A549 (cell line): Measurements from ENCODE around the gene EHBP1. TPM values are rescaled to one million over a fixed set of nuclear protein-coding genes. Genes with fewer than 3 reads are reported as not detected.

Experiments used
- ATAC-seq, 2 experiments: fragments of 200-7000 bp in 1 of 2; fragments of >200 bp in 1 of 2; cut with Nextera tagmentation in 1 of 2; cut with Tn5 transposase in 1 of 2; 3 replicates each; pipeline versions ENCODE4 v1.8.0 to v1.9.1; 2018 to 2020; ENCODE audit warnings: mild to moderate bottlenecking in 1 of 2, moderate library complexity in 1 of 2
- CTCF ChIA-PET: fragments of 300-600 bp; sonication (Branson Sonifier 250); formaldehyde crosslinking; extraction: SDS; loops from one replicate; lab custom pipeline; 2021; ENCODE audit warnings: antibody characterized with exemption, inconsistent platforms; lab: Yijun Ruan, JAX
- POLR2A ChIA-PET: fragments of 350-600 bp; formaldehyde crosslinking; extraction: SDS; loops from one replicate; lab custom pipeline; 2021; ENCODE audit warnings: antibody characterized with exemption, inconsistent platforms; lab: Yijun Ruan, JAX
- DNase-seq, 2 experiments: peaks; one replicate each; pipeline versions ENCODE4 v3.0.0 to v3.0.0-alpha.2; 2011 to 2016; ENCODE audit warnings: low read depth in 1 of 2, low spot score in 1 of 2
- FAIRE-seq: peaks from 2 replicates; lab custom pipeline; 2011; peaks lifted over from hg19 to GRCh38; lab: Jason Lieb, UNC
- H3K27ac ChIP-seq, 2 experiments: fragments of >200 bp; sonication (Bioruptor Twin); formaldehyde crosslinking; 3 replicates each; pipeline ENCODE4 v1.5.1; 2016 to 2017
- H3K4me1 ChIP-seq: fragments of >200 bp; sonication (Bioruptor Twin); formaldehyde crosslinking; 3 replicates; pipeline ENCODE4 v1.6.1; 2016
- H3K4me2 ChIP-seq: fragments of >200 bp; sonication (Bioruptor Twin); formaldehyde crosslinking; 3 replicates; pipeline ENCODE4 v1.6.1; 2016
- H3K4me3 ChIP-seq: fragments of >200 bp; sonication (Bioruptor Twin); formaldehyde crosslinking; 3 replicates; pipeline ENCODE4 v1.5.1; 2016
- H3K9me3 ChIP-seq: fragments of >200 bp; sonication (Bioruptor Twin); formaldehyde crosslinking; 3 replicates; pipeline ENCODE4 v1.6.1; 2016
- BCL3 ChIP-seq: fragments of >200 bp; sonication (Bioruptor Twin); formaldehyde crosslinking; IDR thresholded peaks from 3 replicates; pipeline ENCODE4 v1.6.1; 2016
- BHLHE40 ChIP-seq: IDR thresholded peaks from 2 replicates; pipeline ENCODE4 v1.6.1; 2012; ENCODE audit warnings: low read depth, low read length, inconsistent platforms
- CBX2 ChIP-seq: fragments of 200-600 bp; sonication (generic); IDR thresholded peaks from 2 replicates; pipeline ENCODE4 v1.6.1; 2016; ENCODE audit warnings: low read depth, mild to moderate bottlenecking, borderline replicate concordance
- CBX8 ChIP-seq: fragments of 200-600 bp; sonication (generic); IDR thresholded peaks from 2 replicates; pipeline ENCODE4 v1.6.1; 2016
- CEBPB ChIP-seq, 2 experiments: fragments of >200 bp in 1 of 2; sonication (Bioruptor Twin) in 1 of 2; formaldehyde crosslinking in 1 of 2; IDR thresholded peaks; 2 replicates each; pipeline ENCODE4 v1.6.1; 2012 to 2016
- CHD4 ChIP-seq: fragments of 200-600 bp; sonication (generic); IDR thresholded peaks from 2 replicates; pipeline ENCODE4 v1.6.1; 2016; ENCODE audit warnings: antibody characterized with exemption, mild to moderate bottlenecking, borderline replicate concordance
- EHMT2 ChIP-seq: fragments of 200-600 bp; sonication (generic); IDR thresholded peaks from 2 replicates; pipeline ENCODE4 v1.6.1; 2016; ENCODE audit warnings: antibody characterized with exemption, low read depth, mild to moderate bottlenecking, moderate library complexity
- ELK1 ChIP-seq: fragments of 150-350 bp; IDR thresholded peaks from 2 replicates; pipeline ENCODE4 v1.6.1; 2014; ENCODE audit warnings: low read depth, mild to moderate bottlenecking, low read length
- ESRRA ChIP-seq: fragments of 150-350 bp; IDR thresholded peaks from 2 replicates; pipeline ENCODE4 v1.6.1; 2014; ENCODE audit warnings: mild to moderate bottlenecking, low read length, borderline replicate concordance
- FOSB ChIP-seq: fragments of 250-450 bp; sonication (Bioruptor Pico); IDR thresholded peaks from 2 replicates; pipeline ENCODE4 v1.5.0; 2020; ENCODE audit warnings: mild to moderate bottlenecking, moderate library complexity
- FOXS1 ChIP-seq: fragments of 250-450 bp; sonication (Bioruptor Pico); IDR thresholded peaks from 2 replicates; pipeline ENCODE4 v1.5.0; 2020; ENCODE audit warnings: mild to moderate bottlenecking, moderate library complexity
- GATA3 ChIP-seq: IDR thresholded peaks from 2 replicates; pipeline ENCODE4 v1.6.1; 2012; ENCODE audit warnings: borderline replicate concordance
- HMGXB4 ChIP-seq: fragments of 250-450 bp; sonication (Bioruptor Pico); IDR thresholded peaks from 2 replicates; pipeline ENCODE4 v1.5.0; 2021; ENCODE audit warnings: mild to moderate bottlenecking, moderate library complexity, borderline replicate concordance
- HOXB13 ChIP-seq: fragments of 250-450 bp; sonication (Bioruptor Pico); IDR thresholded peaks from 2 replicates; pipeline ENCODE4 v1.5.0; 2020; ENCODE audit warnings: low read depth, mild to moderate bottlenecking, moderate library complexity
- JUN ChIP-seq, 2 experiments: fragments of >200 bp; sonication (Bioruptor Twin); formaldehyde crosslinking; IDR thresholded peaks; 2 replicates in 1 of 2; 3 replicates in 1 of 2; pipeline ENCODE4 v1.6.1; 2016 to 2017
- MAFK ChIP-seq: fragments of 450-650 bp; IDR thresholded peaks from 2 replicates; pipeline ENCODE4 v1.6.1; 2014; ENCODE audit not compliant: partially characterized antibody
- NFE2L2 ChIP-seq: fragments of 150-350 bp; conservative IDR thresholded peaks from 2 replicates; pipeline ENCODE4 v1.6.1; 2014; ENCODE audit warnings: low read length
- RCOR1 ChIP-seq: fragments of 150-350 bp; IDR thresholded peaks from 2 replicates; pipeline ENCODE4 v1.6.1; 2014; ENCODE audit warnings: antibody characterized with exemption, low read length, low read depth
- RFX5 ChIP-seq: fragments of 450-650 bp; IDR thresholded peaks from 2 replicates; pipeline ENCODE4 v1.7.1; 2014; ENCODE audit warnings: antibody characterized with exemption, mild to moderate bottlenecking, moderate library complexity
- RNF2 ChIP-seq: fragments of 200-600 bp; sonication (generic); IDR thresholded peaks from 2 replicates; pipeline ENCODE4 v1.6.1; 2016; ENCODE audit warnings: low read depth, mild to moderate bottlenecking, antibody characterized with exemption, moderate library complexity, borderline replicate concordance
- TP53 ChIP-seq: fragments of 250-450 bp; sonication (Bioruptor Pico); IDR thresholded peaks from 2 replicates; pipeline ENCODE4 v1.5.0; 2021; ENCODE audit warnings: mild to moderate bottlenecking, moderate library complexity
- USF2 ChIP-seq: fragments of 450-650 bp; IDR thresholded peaks from 2 replicates; pipeline ENCODE4 v1.6.1; 2014; ENCODE audit warnings: antibody characterized with exemption
- ZC3H11A ChIP-seq: fragments of 450-650 bp; IDR thresholded peaks from 2 replicates; pipeline ENCODE4 v1.6.1; 2014; ENCODE audit warnings: antibody characterized with exemption, mild to moderate bottlenecking
- ZNF302 ChIP-seq: fragments of 250-450 bp; sonication (Bioruptor Pico); IDR thresholded peaks from 2 replicates; pipeline ENCODE4 v1.9.0; 2021; ENCODE audit warnings: inconsistent platforms, mild to moderate bottlenecking, moderate library complexity
- ZSCAN20 ChIP-seq: fragments of 250-450 bp; sonication (Bioruptor Pico); IDR thresholded peaks from 2 replicates; pipeline ENCODE4 v1.8.0; 2022; ENCODE audit warnings: mild to moderate bottlenecking, moderate library complexity
- WGBS: methylation state at CpG from one replicate; pipeline ENCODE4 v1.1.6; 2017; ENCODE audit errors: missing lambda C conversion rate; 5-methylcytosine and 5-hydroxymethylcytosine counted together
- polyA plus RNA-seq, 4 experiments: library from polyadenylated mRNA; depleted of rRNA in 3 of 4; stranded (reverse); fragments of >200 nt; fragmentation: RNase III in 1 of 4; extraction: RNeasy Plus Mini Kit Qiagen cat#74134 plus additional on column Dnase treatment in 1 of 4; gene quantifications; 2 replicates in 3 of 4; 3 replicates in 1 of 4; pipeline ENCODE4 v1.2.3, GENCODE V29; 2011 to 2017

EHBP1 gene
- polyA plus RNA-seq, 2 of the 4 experiments (the other 2 are of a cell fraction), result 65.7 to 204 TPM

- TF ChIP-seq HMGXB4 (CRISPR knock-in tag), result no peak
- TF ChIP-seq FOXS1, result no peak
- TF ChIP-seq NFE2L2, result no peak
- TF ChIP-seq CEBPB (IDR thresholded peaks at IDR 0.05), result no peak
- TF ChIP-seq CHD4, result no peak
- TF ChIP-seq BCL3, result no peak
Observed at GRCh38 chr2:63027220-63027619, 321.7 kb downstream of the EHBP1 start (continued).

GRCh38 chr2:63029058-63029457 lies 323.5 kb downstream of the EHBP1 start:
- CTCF ChIA-PET, result no interaction called here
- ATAC-seq, result peak; percentile 53 to 61; a peak in 2 of 6 replicates
- H3K4me3 ChIP-seq, result no peak overlapping the region
- POLR2A ChIA-PET, result no interaction called here
- no peak overlapping the region for H3K27ac ChIP-seq
- WGBS, result 100% methylated on average over 1 of the region's 1 CpG
- H3K9me3 ChIP-seq, result no peaks in the 10 kb centered on the region
- TF ChIP-seq ESRRA, result no peak
- no peak for TF ChIP-seq RNF2
- TF ChIP-seq ZNF302 (CRISPR knock-in tag), result no peak
- no peak for TF ChIP-seq BHLHE40
- TF ChIP-seq ZSCAN20 (CRISPR knock-in tag), result no peak
- TF ChIP-seq EHMT2, result no peak
- no peak for TF ChIP-seq USF2
- TF ChIP-seq NFE2L2, result no peak
- DNase-seq, result no peak
- H3K4me1 ChIP-seq, result no peaks in the 10 kb centered on the region
- no peak overlapping the region for H3K4me2 ChIP-seq
- FAIRE-seq, result no peak

- Histone ChIP-seq H3K9me3 (no peaks in the 10 kb centered on the region), H3K4me3 (no peak overlapping the region), H3K4me2 (no peak overlapping the region), H3K4me1 (peaks cover 9% of the 10 kb centered on the region; the same call in 2 of the 3 replicates), H3K27ac (no peak overlapping the region)
- ATAC-seq (no peak), DNase-seq (no peak), FAIRE-seq (peak; percentile 51)
- CTCF ChIA-PET, result interaction anchor here (1.0 kb wide), 1 partner anchor 12 kb away, joined by 3 read pairs; no protein-coding TSS in a partner anchor
- WGBS, result 95% methylated on average over 4 of the region's 4 CpGs
- POLR2A ChIA-PET, result no interaction called here
- TF ChIP-seq MAFK (no peak), TP53 (CRISPR knock-in tag) (no peak), CBX2 (no peak), ELK1 (no peak), JUN (IDR thresholded peaks at IDR 0.05) (no peak), HOXB13 (CRISPR knock-in tag) (no peak), NFE2L2 (no peak), FOSB (no peak), GATA3 (no peak), BCL3 (no peak), RFX5 (no peak), ZC3H11A (no peak), RCOR1 (no peak), EHMT2 (no peak), CBX8 (no peak)
Observed at GRCh38 chr2:63034526-63034925, 329.0 kb downstream of the EHBP1 start.
